Thyroid gland (tissue), 4 donors: ENCODE data around the gene CLASP1.

Experiments
- CTCF ChIP-seq, 6 experiments: fragments of 200-600 bp in 3 of 6; fragments of 450-650 bp in 3 of 6; sonication (generic) in 3 of 6; IDR thresholded peaks; one replicate each; pipeline ENCODE4 v1.5.1; 2016 to 2019; ENCODE audit warnings: antibody characterized with exemption in 6 of 6, mild to moderate bottlenecking in 2 of 6, inconsistent platforms in 1 of 6, moderate library complexity in 1 of 6
- POLR2A ChIP-seq, 2 donors: fragments of 450-650 bp; IDR thresholded peaks; one replicate each; pipeline ENCODE4 v1.6.1; 2017; ENCODE audit warnings: antibody characterized with exemption in 2 of 2, mild to moderate bottlenecking in 2 of 2, moderate library complexity in 1 of 2

- TF ChIP-seq CTCF (IDR thresholded peaks at IDR 0.05) (no peak), POLR2A (IDR thresholded peaks at IDR 0.05) (no peak)
Observed at GRCh38 chr2:121670181-121670580, 20.9 kb upstream of the CLASP1 start.
